Gastrocnemius medialis (tissue), 4 donors: ENCODE data around the gene GALNT7. TPM values are rescaled to one million over a fixed set of nuclear protein-coding genes. Genes with fewer than 3 reads are reported as not detected.

ENCODE experiments used
- ATAC-seq, 2 donors: fragments of 150-250 bp; one replicate each; pipeline ENCODE4 v1.9.1; 2016
- DNase-seq, 2 donors: peaks; one replicate each; pipeline ENCODE4 v3.0.0-alpha.2; 2019
- H3K27ac ChIP-seq, 4 donors: fragments of 200-600 bp; sonication (generic); 1 replicate in 1 of 4; 2 replicates in 3 of 4; pipeline ENCODE4 v1.5.1; 2016 to 2018; ENCODE audit warnings: mild to moderate bottlenecking in 2 of 4, moderate library complexity in 1 of 4
- H3K27me3 ChIP-seq, 3 donors: fragments of 200-600 bp; sonication (generic) in 2 of 3; 1 replicate in 1 of 3; 2 replicates in 2 of 3; pipeline versions ENCODE4 v1.5.1 to v1.6.0; 2016 to 2019; ENCODE audit warnings: mild to moderate bottlenecking in 1 of 3, moderate library complexity in 1 of 3
- H3K36me3 ChIP-seq, 2 donors: fragments of 200-600 bp; sonication (generic) in 1 of 2; one replicate each; pipeline ENCODE4 v1.5.1; 2017 to 2018
- H3K4me1 ChIP-seq, 2 donors: fragments of 200-600 bp; sonication (generic) in 1 of 2; one replicate each; pipeline ENCODE4 v1.5.1; 2016 to 2017; ENCODE audit warnings: mild to moderate bottlenecking in 2 of 2
- H3K4me3 ChIP-seq, 4 donors: fragments of 200-600 bp; sonication (generic) in 3 of 4; 1 replicate in 1 of 4; 2 replicates in 3 of 4; pipeline ENCODE4 v1.5.1; 2016 to 2019; ENCODE audit warnings: mild to moderate bottlenecking in 2 of 4
- H3K9me3 ChIP-seq, 3 donors: fragments of 200-600 bp; sonication (generic) in 2 of 3; 1 replicate in 1 of 3; 2 replicates in 2 of 3; pipeline ENCODE4 v1.5.1; 2016 to 2019
- POLR2A ChIP-seq, 2 donors: fragments of 450-650 bp; IDR thresholded peaks; one replicate each; pipeline ENCODE4 v1.6.1; 2017; ENCODE audit warnings: antibody characterized with exemption in 2 of 2, mild to moderate bottlenecking in 2 of 2, moderate library complexity in 2 of 2
- in situ Hi-C, 4 donors: fragments of 200-750 bp; cut with MboI; loops; one replicate each; pipeline versions ENCODE4 v1.15.0 to v1.8.0; 2017; ENCODE audit warnings: low sequenced_read_pairs in 4 of 4
- intact Hi-C: fragments of 100-400 bp; cut with DNase I; formaldehyde crosslinking; loops from one replicate; pipeline ENCODE4 v1.15.1; 2023; ENCODE audit warnings: low total_unique reads
- total RNA-seq, 4 donors: library from RNA; depleted of rRNA; stranded (reverse); fragments of >200 nt; gene quantifications; one replicate each; pipeline versions ENCODE4 v1.1.0 to v1.2.3, GENCODE V29; 2016
- TF ChIP-seq, protein P1 (sequence below), 5 experiments: fragments of 450-650 bp in 3 of 5; fragments of 200-600 bp in 2 of 5; sonication (generic) in 2 of 5; IDR thresholded peaks in 4 of 5; conservative IDR thresholded peaks in 1 of 5; 1 replicate in 4 of 5; 2 replicates in 1 of 5; pipeline ENCODE4 v1.5.1; 2016 to 2019; ENCODE audit warnings: antibody characterized with exemption in 5 of 5, mild to moderate bottlenecking in 3 of 5, moderate library complexity in 3 of 5

GALNT7 gene
- total RNA-seq, 4 donors from 2014 or later: 0.91 to 2.8 (median 1.1) TPM

DNA sequence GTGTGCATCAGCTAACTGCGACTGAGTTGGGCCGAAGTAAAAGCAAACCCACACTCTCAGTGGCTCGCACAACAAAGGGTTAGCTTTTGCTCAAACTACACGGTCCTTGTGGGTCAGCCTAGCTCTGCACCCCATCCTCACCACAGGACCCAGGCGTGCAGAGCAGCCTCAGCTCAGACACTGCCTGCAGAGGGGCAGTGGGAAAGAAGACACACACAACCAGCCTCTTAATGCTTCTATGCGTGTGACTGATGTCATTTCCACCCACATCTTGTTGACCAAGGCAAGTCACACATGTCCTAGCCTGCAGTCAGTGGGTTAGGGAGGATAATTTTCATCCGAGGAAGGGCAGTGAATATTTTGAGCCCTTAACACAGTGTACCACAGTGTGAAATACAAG, 125.1 kb downstream of the GALNT7 start:
- Histone ChIP-seq H3K27me3 (no peaks in the 10 kb centered on the region), H3K27ac (no peak overlapping the region), H3K4me1 (no peaks in the 10 kb centered on the region), H3K36me3 (no peaks in the 10 kb centered on the region), H3K9me3 (no peaks in the 10 kb centered on the region), H3K4me3 (no peak overlapping the region)
- TF ChIP-seq, protein P1, sequence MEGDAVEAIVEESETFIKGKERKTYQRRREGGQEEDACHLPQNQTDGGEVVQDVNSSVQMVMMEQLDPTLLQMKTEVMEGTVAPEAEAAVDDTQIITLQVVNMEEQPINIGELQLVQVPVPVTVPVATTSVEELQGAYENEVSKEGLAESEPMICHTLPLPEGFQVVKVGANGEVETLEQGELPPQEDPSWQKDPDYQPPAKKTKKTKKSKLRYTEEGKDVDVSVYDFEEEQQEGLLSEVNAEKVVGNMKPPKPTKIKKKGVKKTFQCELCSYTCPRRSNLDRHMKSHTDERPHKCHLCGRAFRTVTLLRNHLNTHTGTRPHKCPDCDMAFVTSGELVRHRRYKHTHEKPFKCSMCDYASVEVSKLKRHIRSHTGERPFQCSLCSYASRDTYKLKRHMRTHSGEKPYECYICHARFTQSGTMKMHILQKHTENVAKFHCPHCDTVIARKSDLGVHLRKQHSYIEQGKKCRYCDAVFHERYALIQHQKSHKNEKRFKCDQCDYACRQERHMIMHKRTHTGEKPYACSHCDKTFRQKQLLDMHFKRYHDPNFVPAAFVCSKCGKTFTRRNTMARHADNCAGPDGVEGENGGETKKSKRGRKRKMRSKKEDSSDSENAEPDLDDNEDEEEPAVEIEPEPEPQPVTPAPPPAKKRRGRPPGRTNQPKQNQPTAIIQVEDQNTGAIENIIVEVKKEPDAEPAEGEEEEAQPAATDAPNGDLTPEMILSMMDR (IDR thresholded peaks at IDR 0.05 in 4 of 5, conservative IDR thresholded peaks at IDR 0.05 in 1 of 5): no peak
- no peak for TF ChIP-seq POLR2A (IDR thresholded peaks at IDR 0.05)
- in situ Hi-C loops (no loop called here), intact Hi-C loops (no loop called here)
- DNase-seq (no peak), ATAC-seq (no peak)

DNA sequence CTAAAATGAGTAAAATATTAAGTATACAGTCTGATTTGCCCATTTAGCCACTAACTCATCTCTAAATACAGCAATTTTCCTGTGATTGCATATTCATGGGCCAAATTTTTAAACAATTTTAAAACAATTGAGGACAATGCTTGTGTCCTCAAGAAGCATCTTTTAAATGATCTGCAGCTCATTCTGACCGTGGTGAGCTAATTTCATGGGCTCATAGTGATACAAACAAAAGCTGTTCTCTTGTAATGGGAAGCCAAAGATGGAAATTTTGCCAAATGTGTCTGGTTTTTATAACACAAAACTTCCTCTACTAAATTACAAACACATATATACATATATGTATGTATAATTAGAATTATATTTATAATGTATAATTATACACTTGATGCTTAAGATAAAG, 125.8 kb downstream of the GALNT7 start:
- H3K27me3 ChIP-seq: no peaks in the 10 kb centered on the region
- no peak for TF ChIP-seq POLR2A (IDR thresholded peaks at IDR 0.05)
- TF ChIP-seq, protein P1 (IDR thresholded peaks at IDR 0.05 in 4 of 5, conservative IDR thresholded peaks at IDR 0.05 in 1 of 5): no peak
- ATAC-seq (no peak), DNase-seq (no peak)
- no peaks in the 10 kb centered on the region for H3K36me3 ChIP-seq
- no peak overlapping the region for H3K27ac ChIP-seq
- in situ Hi-C loops: no loop called here
- no peaks in the 10 kb centered on the region for H3K4me1 ChIP-seq
- H3K4me3 ChIP-seq: no peak overlapping the region
- H3K9me3 ChIP-seq: no peaks in the 10 kb centered on the region
- intact Hi-C loops: no loop called here

DNA sequence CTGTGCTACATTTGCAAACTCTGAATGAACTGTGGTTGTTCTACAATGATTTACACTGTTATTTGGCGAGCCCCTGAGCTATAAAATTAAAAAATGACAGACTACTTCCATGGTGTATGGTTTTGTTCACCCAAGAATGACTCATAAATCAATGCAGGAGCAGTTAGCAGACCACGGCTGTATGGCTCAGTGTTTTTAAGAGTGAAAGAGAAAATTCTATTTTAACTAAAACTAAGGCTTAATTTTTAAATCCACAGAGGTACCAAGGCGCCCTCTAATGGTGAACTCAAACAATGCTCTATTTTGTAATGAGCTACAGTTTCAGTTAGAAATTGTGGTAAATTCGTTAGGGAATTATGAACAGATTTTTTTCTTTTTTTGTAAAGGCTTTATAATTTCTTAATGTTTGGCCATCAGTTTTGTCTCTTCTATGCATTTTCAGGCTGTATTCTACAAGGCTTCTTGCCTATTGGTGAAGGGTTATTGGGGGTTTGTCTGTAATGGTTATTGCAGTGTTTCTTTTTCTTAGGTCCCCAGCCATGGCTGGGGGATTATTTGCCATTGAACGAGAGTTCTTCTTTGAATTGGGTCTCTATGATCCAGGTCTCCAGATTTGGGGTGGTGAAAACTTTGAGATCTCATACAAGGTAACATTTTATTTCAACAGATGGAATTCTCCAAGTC, 133.0 kb downstream of the GALNT7 start:
- ATAC-seq (no peak), DNase-seq (no peak)
- no peaks in the 10 kb centered on the region for H3K9me3 ChIP-seq
- no peaks in the 10 kb centered on the region for H3K4me1 ChIP-seq
- H3K36me3 ChIP-seq: no peaks in the 10 kb centered on the region
- no peak overlapping the region for H3K27ac ChIP-seq
- no peaks in the 10 kb centered on the region for H3K27me3 ChIP-seq
- in situ Hi-C loops (loop anchor here in 1 of 4 donors (25.0 kb wide), 1 partner anchor 836 kb away; no protein-coding TSS in a partner anchor), intact Hi-C loops (loop anchor here (1.0 kb wide), 1 partner anchor 288 kb away; no protein-coding TSS in a partner anchor)
- TF ChIP-seq POLR2A (IDR thresholded peaks at IDR 0.05): no peak
- TF ChIP-seq, protein P1 (IDR thresholded peaks at IDR 0.05 in 4 of 5, conservative IDR thresholded peaks at IDR 0.05 in 1 of 5): peak in 4 of 5 experiments; percentile 15 to 75 (median 54)
- no peak overlapping the region for H3K4me3 ChIP-seq

DNA sequence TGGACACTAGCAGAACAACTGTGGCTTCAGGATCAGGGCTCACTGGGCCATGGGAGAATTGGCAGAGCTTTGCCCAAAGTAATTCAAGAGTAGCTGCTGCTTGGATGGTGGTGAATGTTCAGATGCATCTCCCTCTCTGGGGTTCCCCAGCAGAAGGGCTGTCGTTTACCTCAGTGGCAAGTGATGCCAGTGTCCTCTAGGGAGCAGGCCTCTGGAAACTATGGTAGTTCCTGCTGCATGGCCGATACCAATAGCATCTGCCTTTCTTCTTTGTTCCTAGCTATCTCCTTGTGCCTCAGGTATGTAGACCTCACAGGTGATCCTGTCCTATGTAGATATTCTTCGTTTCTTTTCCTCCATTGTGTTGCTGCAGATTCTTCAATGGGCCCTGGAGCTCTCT, 139.2 kb downstream of the GALNT7 start:
- in situ Hi-C loops: loop anchor here in 1 of 4 donors (25.0 kb wide), 1 partner anchor 830 kb away; no protein-coding TSS in a partner anchor
- no peaks in the 10 kb centered on the region for H3K9me3 ChIP-seq
- H3K27me3 ChIP-seq: no peaks in the 10 kb centered on the region
- TF ChIP-seq, protein P1 (IDR thresholded peaks at IDR 0.05 in 4 of 5, conservative IDR thresholded peaks at IDR 0.05 in 1 of 5): no peak
- no peak for TF ChIP-seq POLR2A (IDR thresholded peaks at IDR 0.05)
- intact Hi-C loops: no loop called here
- H3K4me3 ChIP-seq: no peak overlapping the region
- no peak for ATAC-seq
- no peaks in the 10 kb centered on the region for H3K4me1 ChIP-seq
- no peak for DNase-seq
- H3K27ac ChIP-seq: no peak overlapping the region
- H3K36me3 ChIP-seq: no peaks in the 10 kb centered on the region
